Duodenal mucosa (tissue), 2 donors: ENCODE data around the gene OTX2.

Experiments
- H3K27ac ChIP-seq: one replicate; pipeline ENCODE4 v1.7.0; 2013; ENCODE audit warnings: low read depth, low read length
- H3K27me3 ChIP-seq, 2 donors: one replicate each; pipeline ENCODE4 v1.7.0; 2013; ENCODE audit warnings: low read length in 2 of 2, control low read depth in 1 of 2; ENCODE audit not compliant: insufficient read depth in 2 of 2, control insufficient read depth in 1 of 2
- H3K36me3 ChIP-seq, 2 donors: one replicate each; pipeline ENCODE4 v1.7.0; 2013; ENCODE audit warnings: low read length in 2 of 2, control low read depth in 1 of 2; ENCODE audit not compliant: insufficient read depth in 2 of 2, control insufficient read depth in 1 of 2
- H3K4me1 ChIP-seq, 2 donors: one replicate each; pipeline ENCODE4 v1.7.0; 2013; ENCODE audit warnings: low read length in 2 of 2, control low read depth in 1 of 2; ENCODE audit not compliant: insufficient read depth in 2 of 2, control insufficient read depth in 1 of 2
- H3K4me3 ChIP-seq, 2 donors: one replicate each; pipeline ENCODE4 v1.7.0; 2013; ENCODE audit warnings: low read length in 2 of 2, low read depth in 1 of 2
- H3K9ac ChIP-seq, 2 donors: one replicate each; pipeline ENCODE4 v1.7.0; 2013; ENCODE audit warnings: low read length in 2 of 2, low read depth in 1 of 2
- H3K9me3 ChIP-seq, 2 donors: one replicate each; pipeline ENCODE4 v1.7.0; 2013; ENCODE audit warnings: low read length in 2 of 2, control low read depth in 1 of 2; ENCODE audit not compliant: control insufficient read depth in 1 of 2

The OTX2 gene

DNA sequence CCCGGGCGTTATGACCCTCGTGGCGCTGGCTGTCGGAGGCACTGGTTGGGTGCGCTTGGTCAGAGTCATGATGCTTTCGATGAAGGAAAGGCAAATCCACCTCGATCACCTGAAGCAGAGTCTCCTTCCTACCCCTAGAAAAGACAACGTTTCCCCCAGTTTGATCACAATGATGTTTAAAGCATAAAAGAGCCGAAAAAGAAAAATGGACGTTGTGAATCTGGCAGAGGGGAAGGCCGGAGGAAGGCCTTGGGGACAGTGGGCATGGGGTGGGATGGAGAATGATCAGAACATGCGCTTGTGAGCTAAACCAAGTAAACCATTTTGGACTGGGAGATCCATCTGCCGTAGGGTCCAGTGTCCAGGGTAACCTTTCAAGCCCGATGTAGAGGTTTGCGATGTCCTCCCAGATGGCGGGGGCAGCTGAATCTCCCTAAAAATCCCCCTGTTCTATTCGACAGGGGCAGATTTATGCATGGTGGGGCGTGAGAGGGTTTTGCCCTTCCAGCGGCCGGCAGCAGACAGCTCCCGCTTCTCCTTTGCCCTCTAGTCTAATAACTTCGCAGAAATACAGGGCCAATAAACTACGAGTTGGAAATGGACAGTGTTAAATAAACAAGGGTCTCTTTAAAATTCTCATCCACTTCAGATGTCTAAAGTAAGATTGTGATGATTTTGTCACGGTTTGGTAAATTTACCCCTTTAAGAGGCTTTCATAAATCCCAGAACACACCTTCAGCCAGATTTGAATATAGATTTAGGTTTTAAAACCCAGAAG, 2.3 kb upstream of the OTX2 start:
- Histone ChIP-seq H3K4me1 (no peaks in the 10 kb centered on the region), H3K4me3 (no peak overlapping the region), H3K27ac (no peak overlapping the region), H3K9ac (no peak overlapping the region), H3K36me3 (no peaks in the 10 kb centered on the region), H3K27me3 (peaks cover 72 to 96% of the 10 kb centered on the region in 2 donors), H3K9me3 (no peaks in the 10 kb centered on the region)

DNA sequence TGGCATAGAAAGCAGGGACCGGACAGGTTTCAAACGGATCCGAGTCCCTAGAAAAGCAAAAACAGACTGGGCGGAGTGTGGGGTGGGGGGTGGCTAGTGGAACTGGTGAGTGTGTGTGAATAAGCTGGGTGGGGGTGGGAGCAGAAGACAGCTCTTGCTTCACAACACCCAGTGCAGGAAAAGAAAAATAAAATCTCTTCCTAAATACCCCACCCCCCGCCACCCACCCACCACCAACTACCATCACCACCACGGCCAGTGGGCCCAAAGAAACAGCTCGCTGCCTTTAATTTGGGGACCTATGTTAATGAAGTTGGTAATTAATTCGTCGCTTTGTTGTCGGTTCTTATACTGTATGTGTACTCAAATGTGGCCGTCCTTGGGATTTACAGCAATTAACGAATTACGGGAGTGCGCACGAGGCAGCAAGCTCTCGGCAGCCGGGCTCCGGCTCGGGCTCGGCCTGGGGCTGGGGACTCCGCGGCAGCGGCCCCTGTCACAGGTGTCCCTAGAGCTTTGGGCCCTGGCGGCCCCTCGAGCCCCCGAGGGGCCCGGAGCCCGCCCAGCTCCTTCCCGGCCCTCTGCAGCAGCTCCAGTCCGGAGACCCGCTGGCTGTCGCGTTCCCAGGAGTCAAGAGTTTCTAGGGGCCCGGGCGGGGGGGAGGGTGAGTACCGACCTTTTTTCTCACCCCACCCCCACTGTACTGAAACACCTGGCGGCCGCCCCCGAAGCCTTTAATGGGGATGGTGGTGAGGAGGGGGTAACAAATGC, 1.5 kb upstream of the OTX2 start:
- H3K4me1 ChIP-seq, result no peaks in the 10 kb centered on the region
- H3K9ac ChIP-seq, result no peak overlapping the region
- no peak overlapping the region for H3K4me3 ChIP-seq
- no peaks in the 10 kb centered on the region for H3K9me3 ChIP-seq
- H3K36me3 ChIP-seq, result no peaks in the 10 kb centered on the region
- peaks cover 71 to 96% of the 10 kb centered on the region in 2 donors for H3K27me3 ChIP-seq
- H3K27ac ChIP-seq, result no peak overlapping the region

DNA sequence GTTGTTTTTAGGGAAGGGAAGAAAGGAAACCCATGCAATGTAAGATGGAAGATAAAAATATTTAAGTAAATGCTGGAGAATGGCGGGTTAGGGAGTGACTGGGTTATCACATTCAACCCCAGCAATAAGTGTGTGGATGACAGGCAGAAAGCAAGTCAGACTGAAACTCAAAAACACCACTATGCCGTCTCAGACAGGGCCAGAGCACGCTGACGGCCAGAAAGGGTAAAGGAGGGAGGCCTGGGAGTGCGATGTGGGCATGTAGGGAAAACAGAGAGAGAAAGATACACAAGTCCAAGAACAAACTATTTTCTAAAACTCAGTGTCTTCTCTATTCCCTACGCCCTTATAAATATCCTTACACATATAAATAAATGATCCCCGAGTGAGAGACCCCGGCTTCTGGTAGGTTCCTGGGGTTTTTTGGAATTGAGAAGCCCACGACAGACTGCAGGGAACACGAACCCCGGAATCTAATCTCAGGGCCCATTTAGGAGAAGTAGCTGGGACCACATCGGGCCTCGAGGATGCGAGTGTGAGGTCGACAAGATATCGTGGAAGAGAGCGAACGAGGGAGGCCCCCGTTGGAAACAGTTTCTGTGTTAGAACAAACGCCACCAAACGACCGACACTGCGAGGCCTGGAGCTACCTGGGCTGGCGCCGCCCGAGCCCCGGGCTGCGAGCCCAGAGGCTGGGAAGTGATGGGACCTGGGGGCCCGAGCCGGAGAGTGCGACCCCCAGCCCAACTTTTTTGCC, 735 bp upstream of the OTX2 start:
- Histone ChIP-seq H3K9ac (no peak overlapping the region), H3K4me1 (no peaks in the 10 kb centered on the region), H3K36me3 (no peaks in the 10 kb centered on the region), H3K9me3 (no peaks in the 10 kb centered on the region), H3K4me3 (no peak overlapping the region), H3K27ac (no peak overlapping the region), H3K27me3 (peaks cover 73 to 96% of the 10 kb centered on the region in 2 donors)

GRCh38 chr14:56809270-56810146, 771 bp downstream of the OTX2 start:
- no peaks in the 10 kb centered on the region for H3K4me1 ChIP-seq
- H3K27me3 ChIP-seq, result peaks cover 79 to 95% of the 10 kb centered on the region in 2 donors
- H3K27ac ChIP-seq, result no peak overlapping the region
- H3K4me3 ChIP-seq, result no peak overlapping the region
- H3K9ac ChIP-seq, result no peak overlapping the region
- H3K36me3 ChIP-seq, result no peaks in the 10 kb centered on the region
- H3K9me3 ChIP-seq, result no peaks in the 10 kb centered on the region

DNA sequence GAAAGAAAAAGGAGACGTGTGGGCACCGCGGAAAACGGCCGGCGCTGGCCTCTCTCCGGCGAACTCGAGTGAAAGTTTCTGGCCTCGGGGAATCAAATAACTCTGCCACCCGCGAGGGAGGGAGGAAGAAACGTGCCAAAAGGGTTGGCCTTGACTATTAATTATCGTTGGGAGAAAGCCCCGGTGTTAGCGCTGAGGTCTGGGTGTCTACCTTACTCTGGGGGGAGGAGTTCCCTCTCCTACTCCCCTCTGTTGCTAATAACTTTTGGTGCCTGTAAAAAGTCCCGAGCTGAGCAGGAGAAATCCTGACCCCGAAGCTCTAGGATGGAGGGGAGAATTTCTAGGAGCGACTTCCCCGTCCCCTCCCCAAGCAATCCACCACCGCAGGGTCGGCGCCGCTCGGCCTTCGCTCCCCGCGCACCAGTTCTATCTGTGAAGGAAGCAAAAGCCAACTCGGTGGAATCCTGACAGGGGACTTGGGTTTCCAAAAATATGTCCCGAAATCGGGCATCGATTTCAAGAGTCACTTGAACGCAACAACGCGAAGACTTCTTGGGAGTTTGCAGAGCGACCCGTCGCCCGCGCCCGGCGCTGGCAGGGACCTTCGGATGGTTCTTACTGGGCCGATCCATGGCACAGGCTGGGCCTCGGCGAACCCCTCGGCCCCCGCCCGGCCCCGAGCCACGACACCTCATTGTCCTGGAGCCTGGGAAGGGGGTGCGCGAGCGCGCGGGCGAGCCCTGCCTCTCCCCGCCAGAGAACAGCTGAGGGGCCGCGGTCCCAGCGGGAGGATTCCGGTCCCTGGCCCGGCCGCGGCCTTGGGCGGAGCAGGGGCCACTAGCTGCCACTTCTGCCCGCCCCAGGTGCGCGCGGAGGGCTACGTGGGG, 1.7 kb downstream of the OTX2 start:
- no peaks in the 10 kb centered on the region for H3K36me3 ChIP-seq
- H3K27ac ChIP-seq, result no peak overlapping the region
- H3K9ac ChIP-seq, result no peak overlapping the region
- H3K27me3 ChIP-seq, result peaks cover 82 to 95% of the 10 kb centered on the region in 2 donors
- peak overlapping the region in 1 of 2 donors; percentile 15 for H3K4me3 ChIP-seq
- H3K4me1 ChIP-seq, result no peaks in the 10 kb centered on the region
- no peaks in the 10 kb centered on the region for H3K9me3 ChIP-seq

- Histone ChIP-seq H3K36me3 (no peaks in the 10 kb centered on the region), H3K9ac (no peak overlapping the region), H3K27ac (no peak overlapping the region), H3K4me1 (no peaks in the 10 kb centered on the region), H3K9me3 (no peaks in the 10 kb centered on the region), H3K27me3 (peaks cover 87 to 95% of the 10 kb centered on the region in 2 donors), H3K4me3 (peak overlapping the region in 1 of 2 donors; percentile 15)
Observed at GRCh38 chr14:56808110-56808382, 2.2 kb downstream of the OTX2 start.

DNA sequence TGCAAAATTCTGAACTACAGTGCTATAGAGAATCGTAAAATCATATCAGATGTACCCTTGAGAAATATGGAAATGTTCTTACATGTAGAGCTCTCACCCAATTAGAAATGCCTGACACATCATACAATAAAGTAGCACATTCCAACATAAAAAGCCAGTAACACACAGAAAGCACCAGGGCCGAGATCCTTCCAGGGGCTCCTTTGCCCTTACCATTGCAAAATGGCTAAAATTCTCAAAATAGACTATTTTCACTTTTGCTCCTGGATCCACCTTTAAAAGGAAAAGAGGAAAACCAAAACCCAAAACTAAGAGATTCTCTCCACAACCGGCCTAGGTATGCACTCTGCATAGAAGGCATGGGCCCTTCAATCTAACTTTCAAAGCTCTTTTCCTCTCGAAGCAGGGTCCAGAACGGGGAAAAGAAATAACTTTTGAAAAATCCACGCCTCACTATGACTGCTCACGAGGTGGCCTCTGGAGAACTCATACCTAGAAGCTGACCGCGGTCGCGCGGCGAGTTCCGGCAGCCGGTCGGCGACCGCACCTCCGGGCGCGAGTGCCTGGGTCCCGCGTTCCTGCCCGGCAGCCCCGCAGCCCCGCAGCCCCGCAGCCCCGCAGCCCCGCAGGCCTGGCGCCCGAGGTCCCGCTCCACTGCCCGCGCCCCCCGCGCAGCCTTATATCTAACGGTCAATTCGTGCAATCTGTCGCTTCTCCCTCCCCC, 2.7 kb downstream of the OTX2 start:
- H3K27me3 ChIP-seq, result peaks cover 90 to 95% of the 10 kb centered on the region in 2 donors
- H3K4me3 ChIP-seq, result no peak overlapping the region
- H3K9ac ChIP-seq, result no peak overlapping the region
- H3K9me3 ChIP-seq, result no peaks in the 10 kb centered on the region
- H3K4me1 ChIP-seq, result no peaks in the 10 kb centered on the region
- H3K36me3 ChIP-seq, result no peaks in the 10 kb centered on the region
- H3K27ac ChIP-seq, result no peak overlapping the region

GRCh38 chr14:56806760-56807159, 3.5 kb downstream of the OTX2 start:
- Histone ChIP-seq H3K9ac (no peak overlapping the region), H3K4me3 (no peak overlapping the region), H3K36me3 (no peaks in the 10 kb centered on the region), H3K9me3 (no peaks in the 10 kb centered on the region), H3K27me3 (peaks cover 92 to 97% of the 10 kb centered on the region in 2 donors), H3K4me1 (no peaks in the 10 kb centered on the region), H3K27ac (no peak overlapping the region)
